GM12892 (cell line): ENCODE data around the gene SSR1.

Source experiments
- DNase-seq: peaks from one replicate; pipeline ENCODE4 v3.0.0; 2011; ENCODE audit not compliant: insufficient read length
- FAIRE-seq: peaks from 2 replicates; lab custom pipeline; 2011; peaks lifted over from hg19 to GRCh38; lab: Jason Lieb, UNC
- POLR2A ChIP-seq: IDR thresholded peaks from 2 replicates; pipeline ENCODE4 v1.6.1; 2011; ENCODE audit warnings: low read depth, low read length, control low read depth
- POLR2AphosphoS5 ChIP-seq: IDR thresholded peaks from 2 replicates; pipeline ENCODE4 v1.6.1; 2011; ENCODE audit warnings: low read depth, low read length, control low read depth
- TAF1 ChIP-seq: IDR thresholded peaks from 2 replicates; pipeline ENCODE4 v1.6.1; 2011; ENCODE audit warnings: low read depth, mild to moderate bottlenecking, control low read depth, low read length, borderline replicate concordance

SSR1 gene

DNA sequence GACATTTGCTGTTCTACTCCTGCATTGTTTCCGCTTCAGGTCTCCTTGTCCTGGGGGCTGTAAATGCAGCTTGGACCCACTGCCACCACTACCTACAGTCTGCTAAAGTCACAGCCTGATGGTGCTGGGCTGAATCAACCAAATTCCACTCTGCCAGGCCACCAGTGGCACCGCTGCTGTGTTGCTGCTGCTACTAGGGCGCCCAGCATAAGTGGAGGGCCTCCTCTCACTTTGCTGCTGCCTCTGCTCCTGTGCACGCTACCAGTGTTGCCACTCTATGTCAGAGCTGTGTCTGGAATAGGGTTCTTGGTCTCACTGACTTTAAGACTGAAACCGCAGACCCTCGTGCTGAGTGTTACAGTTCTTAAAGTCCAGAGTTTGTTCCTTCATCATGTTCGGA lies 1.4 kb upstream of the SSR1 start:
- TF ChIP-seq TAF1 = no peak
- no peak for TF ChIP-seq POLR2A
- TF ChIP-seq POLR2AphosphoS5 = no peak
- no peak for DNase-seq
- no peak for FAIRE-seq

DNA sequence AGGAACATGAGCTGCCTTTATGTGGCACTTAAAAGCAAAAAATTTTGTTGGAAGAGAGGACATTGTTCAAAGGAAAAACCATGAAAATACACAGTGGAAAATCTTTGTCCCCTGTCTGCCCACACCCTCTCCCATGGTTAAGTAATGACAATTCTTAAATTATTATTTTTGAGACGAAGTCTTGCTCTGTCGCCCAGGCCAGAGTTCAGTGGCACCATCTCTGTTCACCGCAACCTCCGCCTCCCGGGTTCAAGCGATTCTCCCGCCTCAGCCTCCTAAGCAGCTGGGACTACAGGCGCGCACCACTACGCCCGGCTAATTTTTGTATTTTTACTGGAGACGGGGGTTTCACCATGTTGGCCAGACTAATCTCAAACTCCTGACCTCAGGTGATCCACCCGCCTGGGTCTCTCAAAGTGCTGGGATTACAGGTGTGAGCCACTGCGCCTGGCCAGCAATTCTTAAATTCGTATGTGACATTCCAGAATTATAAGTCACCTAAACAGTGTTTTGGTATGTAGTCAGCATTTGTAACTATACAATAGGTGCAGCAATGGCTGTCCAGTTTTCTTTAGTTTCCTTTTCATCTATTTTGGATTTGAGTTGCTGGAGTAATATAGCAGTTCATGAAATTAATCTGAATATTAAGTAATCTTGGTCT lies 636 bp upstream of the SSR1 start:
- no peak for DNase-seq
- no peak for FAIRE-seq
- TF ChIP-seq TAF1 (no peak), POLR2AphosphoS5 (no peak), POLR2A (no peak)

DNA sequence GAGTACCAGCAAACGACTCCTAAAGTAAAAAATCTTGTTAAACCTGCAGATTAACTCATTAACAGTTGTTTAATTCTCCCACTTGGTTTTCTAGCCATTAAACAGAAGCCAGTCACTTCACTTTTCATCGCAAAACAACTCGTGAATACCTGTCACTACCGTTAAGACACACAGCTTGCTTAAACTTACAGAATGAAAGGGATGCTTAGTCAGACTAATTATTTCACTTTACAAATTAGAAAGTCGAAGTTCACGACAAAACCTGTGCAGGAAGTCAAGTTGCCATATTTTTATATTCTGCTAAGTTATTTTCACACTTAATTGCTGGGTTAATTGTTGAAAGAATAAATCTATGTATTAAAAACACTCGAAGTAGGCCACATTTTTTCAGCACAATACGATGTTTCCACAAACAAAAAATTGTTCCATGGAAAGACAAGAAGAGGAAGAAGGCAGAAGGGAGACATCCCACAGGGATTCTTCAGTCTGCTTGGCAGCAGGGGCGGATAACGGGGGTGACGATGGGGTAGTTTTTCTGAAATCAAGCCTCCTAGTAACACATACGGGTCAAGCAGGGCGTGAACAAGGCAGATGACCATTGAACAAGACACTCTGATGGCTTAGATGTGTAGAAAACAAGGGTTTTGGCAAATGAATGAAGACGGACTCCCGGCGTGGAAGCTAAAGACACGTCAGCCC lies 933 bp downstream of the SSR1 start:
- TF ChIP-seq POLR2AphosphoS5 = no peak
- no peak for TF ChIP-seq TAF1
- no peak for DNase-seq
- peak; percentile 30 for FAIRE-seq

DNA sequence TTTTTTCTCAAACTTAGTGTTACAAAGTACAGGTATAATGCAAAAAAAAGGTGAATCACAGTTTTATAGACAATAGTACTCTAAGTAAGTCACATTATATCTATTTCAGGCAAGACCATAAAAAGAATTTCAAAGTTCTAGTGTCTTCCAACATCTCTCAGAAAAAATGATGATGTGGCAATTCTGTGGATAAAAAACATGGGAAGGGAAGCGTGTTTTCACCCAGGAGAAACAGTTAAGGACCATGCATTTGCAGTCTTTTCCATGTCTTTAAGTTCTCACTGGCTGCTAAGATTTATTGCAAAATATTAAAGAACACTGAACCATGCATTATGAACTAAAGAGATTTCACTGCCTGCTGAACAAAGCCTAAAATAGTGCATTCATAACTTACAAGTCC lies 1.8 kb downstream of the SSR1 start:
- no peak for TF ChIP-seq POLR2A
- no peak for TF ChIP-seq POLR2AphosphoS5
- TF ChIP-seq TAF1 = no peak
- DNase-seq (no peak), FAIRE-seq (no peak)

DNA sequence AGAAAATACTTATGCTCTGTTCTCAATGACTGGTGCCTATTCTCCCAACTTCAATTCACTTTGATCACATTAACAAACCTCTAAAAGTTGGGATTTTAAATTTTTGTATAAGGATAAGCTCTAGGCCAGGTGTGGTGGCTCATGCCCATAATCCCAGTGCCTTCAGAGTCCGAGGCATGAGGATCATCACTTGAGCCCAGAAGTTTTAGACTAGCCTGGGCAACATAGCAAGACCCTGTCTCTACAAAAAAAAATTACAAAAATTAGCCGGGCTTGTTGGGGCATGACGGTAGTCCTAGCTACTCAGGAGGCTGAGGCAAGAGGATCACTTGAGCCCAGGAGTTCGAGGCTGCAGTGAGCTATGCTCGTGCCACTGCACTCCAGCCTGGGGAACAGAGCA lies 3.9 kb downstream of the SSR1 start:
- TF ChIP-seq POLR2A (no peak), POLR2AphosphoS5 (no peak), TAF1 (no peak)
- FAIRE-seq (no peak), DNase-seq (no peak)

DNA sequence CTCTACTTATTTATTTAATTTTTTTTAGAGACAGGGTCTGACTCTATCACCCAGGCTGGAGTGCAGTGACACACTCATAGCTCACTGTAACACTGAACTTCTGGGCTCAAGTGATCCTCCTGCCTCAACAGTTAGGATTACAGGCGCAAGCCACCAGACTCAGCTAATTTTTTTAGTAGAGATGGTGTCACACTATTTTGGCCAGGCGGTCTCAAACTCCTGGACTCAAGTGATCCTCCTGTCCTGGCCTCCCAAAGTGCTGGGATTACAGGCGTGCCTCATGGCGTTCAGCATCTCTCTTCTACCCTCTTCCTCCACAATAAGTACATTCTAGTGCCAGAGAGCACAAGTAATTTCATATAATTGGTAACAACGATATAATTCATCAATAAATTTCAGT lies 5.5 kb downstream of the SSR1 start:
- no peak for DNase-seq
- no peak for FAIRE-seq
- TF ChIP-seq POLR2AphosphoS5 (no peak), TAF1 (no peak), POLR2A (no peak)

DNA sequence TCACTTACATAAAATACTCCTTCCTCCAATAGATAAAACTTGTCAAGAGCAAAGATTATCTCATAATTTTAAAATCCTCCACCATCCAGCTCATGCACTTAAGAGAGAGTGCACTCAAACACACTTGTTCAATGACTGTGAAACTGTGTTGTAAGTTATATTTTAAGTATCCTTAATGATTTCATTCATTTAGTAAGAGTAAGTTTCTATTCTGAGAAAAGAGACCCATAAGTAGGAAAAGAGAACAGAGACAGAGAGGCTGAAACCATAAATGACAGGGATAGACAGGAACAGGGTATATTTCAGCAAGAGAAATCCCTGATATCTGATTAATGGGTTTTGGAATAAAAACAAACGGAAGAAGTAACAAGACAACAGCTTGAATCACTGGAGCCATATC lies 8.2 kb downstream of the SSR1 start:
- FAIRE-seq = no peak
- no peak for TF ChIP-seq POLR2A
- TF ChIP-seq TAF1 = no peak
- TF ChIP-seq POLR2AphosphoS5 = no peak
- DNase-seq = no peak

DNA sequence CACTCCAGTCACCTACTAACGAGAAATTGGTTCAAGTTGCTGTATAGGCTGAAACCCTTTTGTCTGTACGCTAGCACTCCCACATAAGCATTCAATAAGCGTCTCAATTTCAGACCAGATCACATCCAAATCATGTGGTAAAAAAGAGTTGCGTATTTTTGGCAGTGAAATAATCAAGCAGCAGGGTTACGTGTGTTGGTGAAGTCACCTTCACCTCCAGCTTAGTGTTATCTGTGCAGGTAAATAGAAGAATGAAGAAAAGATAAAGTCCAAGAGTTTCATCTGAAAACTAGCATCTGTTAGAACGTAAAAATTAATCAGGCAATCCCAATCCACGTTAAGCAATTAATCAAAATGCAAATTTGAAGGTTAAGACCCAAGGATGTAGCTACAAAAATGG lies 11.3 kb downstream of the SSR1 start:
- DNase-seq (no peak), FAIRE-seq (no peak)
- no peak for TF ChIP-seq POLR2AphosphoS5
- TF ChIP-seq TAF1 = no peak
- no peak for TF ChIP-seq POLR2A

DNA sequence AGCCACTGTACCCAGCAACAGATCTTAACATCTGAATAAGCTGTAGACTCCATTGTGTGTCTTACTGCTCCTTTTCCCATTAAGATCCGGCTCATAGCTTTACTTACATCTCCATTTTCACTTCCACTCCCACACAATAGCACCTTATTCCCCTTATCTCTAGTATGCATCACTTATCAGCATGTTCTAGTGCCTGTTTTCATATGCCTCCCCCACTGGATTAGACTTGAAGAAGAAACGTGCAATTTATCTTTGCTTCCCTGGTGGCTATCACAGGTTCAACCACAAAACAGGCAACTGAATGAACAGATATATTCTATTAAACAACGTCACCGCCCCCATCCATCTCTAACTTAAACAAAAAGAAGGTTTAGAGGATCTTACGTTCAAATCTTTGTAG lies 12.1 kb downstream of the SSR1 start:
- TF ChIP-seq POLR2AphosphoS5 (no peak), POLR2A (no peak), TAF1 (no peak)
- FAIRE-seq (no peak), DNase-seq (no peak)

DNA sequence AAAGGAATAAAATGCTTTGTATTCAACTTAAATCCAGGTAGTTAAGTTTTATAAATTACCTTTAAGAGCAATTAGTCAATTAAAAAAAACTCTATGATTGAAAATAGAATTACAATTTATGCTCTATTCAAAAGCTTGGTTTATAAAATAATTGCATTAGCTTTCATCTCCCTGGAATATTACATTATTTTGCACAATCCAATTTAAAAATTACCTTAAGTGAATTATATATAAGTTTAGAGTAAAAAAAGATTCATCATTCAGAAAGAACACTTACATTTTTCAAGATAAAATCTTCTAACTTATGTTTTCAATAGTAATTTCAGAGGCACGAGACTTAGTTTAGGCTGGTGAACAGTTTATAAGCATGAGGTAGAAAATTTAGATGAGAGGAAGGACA lies 14.9 kb downstream of the SSR1 start:
- no peak for TF ChIP-seq TAF1
- TF ChIP-seq POLR2A = no peak
- no peak for TF ChIP-seq POLR2AphosphoS5
- no peak for FAIRE-seq

DNA sequence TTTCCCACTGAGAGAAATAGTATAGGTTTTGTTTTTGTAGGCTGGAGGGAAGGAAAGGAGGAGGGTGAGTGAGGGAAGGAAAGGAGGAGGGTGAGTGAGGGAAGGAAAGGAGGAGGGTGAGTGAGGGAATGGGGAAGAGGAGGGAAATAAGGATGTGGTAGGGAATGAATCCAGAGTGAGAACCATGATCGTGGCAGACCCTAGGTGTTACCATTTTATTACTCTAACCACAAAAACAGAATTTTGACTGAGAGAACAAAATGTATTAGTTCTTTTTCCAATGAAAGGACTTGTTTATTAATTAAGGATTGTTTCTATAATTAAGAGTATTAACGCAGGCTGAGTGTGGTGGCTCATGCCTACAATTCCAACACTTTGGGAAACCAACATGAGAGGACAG lies 16.4 kb downstream of the SSR1 start:
- DNase-seq = no peak
- no peak for FAIRE-seq
- TF ChIP-seq POLR2AphosphoS5 (no peak), POLR2A (no peak), TAF1 (no peak)

More for the DNA sequence above, 14.9 kb downstream of the SSR1 start:
- no peak for DNase-seq

DNA sequence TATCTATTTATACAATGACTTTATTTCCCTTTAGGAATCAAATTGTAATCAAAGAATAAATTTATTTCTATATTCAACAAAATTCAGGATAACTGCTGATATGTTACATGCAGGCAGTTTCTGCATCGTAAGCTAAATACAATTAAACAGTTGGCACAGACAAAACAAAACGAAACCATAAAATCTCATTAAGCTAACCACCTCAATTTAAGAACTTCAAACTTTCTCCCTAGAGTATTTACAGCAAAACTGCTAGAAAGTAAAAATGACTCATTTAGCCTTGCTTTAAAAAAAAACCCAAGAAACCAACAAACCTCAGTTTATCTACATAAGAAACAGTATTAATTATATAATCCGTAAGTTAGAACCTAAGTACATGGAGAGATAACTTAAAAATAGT lies 17.1 kb downstream of the SSR1 start:
- TF ChIP-seq TAF1 (no peak), POLR2A (no peak), POLR2AphosphoS5 (no peak)
- no peak for FAIRE-seq
- DNase-seq = no peak
